Suppressor macrophage treated with lipopolysaccharide for 4 hours (primary cell): ENCODE results near the gene TMEM243.

Experiments
- DNase-seq: peaks from one replicate; pipeline ENCODE4 v3.0.0-alpha.2; 2020

TMEM243 gene

DNA sequence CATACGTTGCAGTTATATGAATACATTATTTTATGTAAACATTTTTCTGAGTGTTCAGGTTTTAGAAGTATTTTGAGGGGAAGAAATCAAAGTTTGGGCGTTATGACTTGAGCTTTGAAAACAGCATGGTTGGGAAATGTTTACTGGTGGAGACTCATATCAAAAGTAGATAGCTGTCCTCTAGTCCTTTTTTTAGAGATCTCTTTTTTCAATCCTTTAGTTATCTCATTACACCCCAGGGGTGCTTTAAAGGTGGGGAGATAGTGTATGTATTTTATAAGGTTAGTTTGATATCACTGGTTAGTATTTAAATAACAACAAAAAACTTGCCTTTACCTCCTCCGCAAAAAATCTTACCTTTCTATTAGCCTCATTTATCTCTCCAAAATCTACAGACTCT, 65.0 kb downstream of the TMEM243 start:
- DNase-seq = no peak

DNA sequence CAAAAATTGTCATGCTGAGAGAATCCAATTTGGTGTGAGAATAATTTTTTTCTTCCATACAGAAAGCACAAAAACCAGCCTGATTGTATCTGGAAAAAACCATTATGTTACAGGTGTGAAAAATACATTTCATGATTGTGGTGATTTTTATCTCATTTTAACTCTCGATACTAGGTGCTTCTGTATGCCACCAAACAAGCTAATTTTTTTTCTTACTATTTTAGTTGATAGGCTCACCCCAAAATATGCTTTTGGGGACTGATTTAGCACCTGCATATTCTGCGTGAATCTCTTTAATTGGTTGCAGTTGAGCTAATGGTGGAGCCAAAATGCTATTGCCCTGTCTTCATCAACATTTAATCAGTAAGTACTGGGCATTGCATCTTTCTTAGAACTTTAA, 65.4 kb downstream of the TMEM243 start:
- DNase-seq = no peak

DNA sequence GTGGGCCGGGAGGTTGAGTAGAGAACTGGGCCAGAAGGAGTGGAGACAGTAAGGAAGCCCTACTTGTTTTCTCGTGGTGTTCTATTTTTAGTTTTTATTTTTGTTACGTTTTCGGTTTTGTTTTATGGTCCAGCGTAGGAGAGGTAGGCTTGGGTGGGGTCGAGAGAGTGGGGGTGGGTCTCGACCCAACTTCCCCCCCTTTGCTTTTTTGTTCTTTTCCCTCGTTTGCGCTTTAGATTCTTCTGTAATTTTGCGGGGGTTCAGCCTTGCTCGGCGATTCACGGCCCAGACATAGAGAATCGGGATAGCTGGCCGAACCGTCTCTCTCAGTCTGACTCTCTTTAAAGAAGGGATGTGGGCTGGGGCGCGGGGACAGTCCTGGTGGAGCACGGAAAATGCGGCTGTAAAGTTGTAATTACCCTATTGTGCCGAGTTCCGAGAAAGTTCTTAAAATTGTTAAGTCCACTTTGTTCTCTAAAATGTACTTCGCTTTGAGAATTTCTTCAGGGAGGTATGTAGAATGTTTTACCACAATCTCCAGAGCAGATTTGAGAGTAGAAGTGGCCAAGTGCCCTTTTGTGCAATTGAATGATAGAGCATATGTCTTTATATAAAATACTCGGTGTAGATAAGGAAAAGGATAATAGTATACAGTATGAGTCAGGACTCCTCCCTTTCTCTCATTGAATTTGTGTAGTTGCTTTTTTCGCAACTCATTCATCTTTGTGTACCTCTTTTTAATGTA, 66.5 kb downstream of the TMEM243 start:
- DNase-seq = peak; percentile 39

DNA sequence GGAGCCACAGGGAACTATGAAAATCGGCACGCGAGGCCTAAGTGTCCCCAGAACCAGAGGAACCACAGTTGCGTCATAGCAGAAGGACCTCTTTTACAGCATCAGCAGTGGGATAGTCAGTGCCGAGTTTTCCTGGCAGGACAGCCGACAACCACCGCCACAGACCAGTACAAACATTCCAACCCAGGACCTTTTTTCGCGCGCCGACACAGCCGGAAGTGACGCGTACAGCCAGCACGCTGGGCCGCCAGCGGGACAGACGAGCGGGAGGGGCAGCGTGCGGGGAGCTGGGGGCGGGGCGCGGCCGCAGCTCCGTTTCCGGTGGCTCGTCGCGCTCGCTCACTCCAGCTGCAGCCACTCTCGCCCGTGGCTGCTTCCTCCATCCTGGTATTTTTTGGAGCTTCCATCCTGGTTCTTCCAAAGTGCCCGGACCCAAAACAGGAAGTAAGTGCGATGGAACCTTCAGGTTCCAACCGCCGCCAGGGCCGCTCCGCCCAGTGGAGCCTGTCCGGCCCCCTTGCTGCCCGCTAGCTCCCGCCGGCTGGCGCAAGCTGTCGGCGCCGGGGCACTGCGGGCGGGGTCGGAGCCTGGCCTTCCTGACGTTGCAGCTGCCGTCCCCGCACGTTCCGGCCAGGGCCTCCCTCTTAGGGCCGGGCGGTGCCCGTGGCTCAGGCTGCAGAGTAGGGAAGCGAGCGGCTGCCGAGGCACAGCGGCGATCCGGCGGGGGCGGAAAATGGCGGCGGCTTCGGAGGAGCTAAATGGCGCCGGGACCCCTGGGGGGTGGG, 67.2 kb downstream of the TMEM243 start, which contains the start of gene DMTF1:
TSS of gene DMTF1 (plus strand) at position 342 of the 785 bp plus-strand sequence. CDS start 12,489 bp downstream, outside the sequence.
- DNase-seq = peak; percentile 96

DNA sequence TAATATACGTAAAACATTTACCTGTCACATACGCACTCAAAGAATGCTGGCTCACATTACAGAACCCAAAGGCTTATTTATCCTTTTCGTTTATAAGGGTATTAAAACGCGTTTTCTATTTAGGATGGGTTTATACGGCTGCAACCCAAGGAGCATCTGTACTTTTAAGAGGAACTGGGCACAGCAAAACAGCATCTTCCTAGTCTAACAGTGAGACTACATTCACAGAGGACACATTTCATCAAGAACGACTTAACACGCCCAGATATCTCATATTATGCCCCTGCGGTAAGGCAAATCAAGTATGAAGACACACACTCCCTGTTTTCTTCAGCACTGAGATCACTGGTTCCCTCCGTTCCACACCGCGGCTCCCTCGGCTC, 67.8 kb downstream of the TMEM243 start:
- no peak for DNase-seq

DNA sequence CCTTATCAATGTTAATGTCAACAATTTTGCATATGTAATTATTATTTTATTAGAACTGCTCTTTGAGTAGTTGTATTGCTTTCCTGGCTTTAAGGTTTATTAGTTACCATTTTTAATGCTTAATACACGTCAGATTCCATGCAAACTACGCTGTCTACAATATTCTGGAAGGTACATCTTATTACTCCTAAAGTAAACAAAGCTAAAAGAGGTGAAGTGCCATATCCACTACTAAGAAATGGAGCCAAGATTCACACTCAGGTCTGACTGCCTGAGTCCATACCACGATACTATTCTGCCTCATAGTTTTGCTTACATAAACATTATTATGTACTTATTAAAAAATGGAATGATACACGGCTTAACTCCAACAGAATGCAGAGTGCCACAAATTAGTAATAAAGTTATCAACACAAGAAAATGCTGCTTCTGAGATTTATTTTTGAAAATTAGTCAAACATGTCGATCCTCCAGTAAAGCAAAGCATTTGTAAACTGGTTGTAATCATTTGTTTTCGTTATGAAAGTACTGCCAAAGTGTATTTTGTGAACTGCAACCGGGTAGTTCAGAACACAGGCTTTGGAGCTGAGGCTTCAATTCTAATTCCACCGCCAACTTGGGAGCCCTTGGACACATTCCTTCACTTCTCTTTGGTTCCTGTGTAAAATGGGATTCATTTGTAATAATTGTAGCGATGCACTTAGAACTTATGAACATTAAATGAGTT, 68.4 kb downstream of the TMEM243 start:
- DNase-seq = no peak

DNA sequence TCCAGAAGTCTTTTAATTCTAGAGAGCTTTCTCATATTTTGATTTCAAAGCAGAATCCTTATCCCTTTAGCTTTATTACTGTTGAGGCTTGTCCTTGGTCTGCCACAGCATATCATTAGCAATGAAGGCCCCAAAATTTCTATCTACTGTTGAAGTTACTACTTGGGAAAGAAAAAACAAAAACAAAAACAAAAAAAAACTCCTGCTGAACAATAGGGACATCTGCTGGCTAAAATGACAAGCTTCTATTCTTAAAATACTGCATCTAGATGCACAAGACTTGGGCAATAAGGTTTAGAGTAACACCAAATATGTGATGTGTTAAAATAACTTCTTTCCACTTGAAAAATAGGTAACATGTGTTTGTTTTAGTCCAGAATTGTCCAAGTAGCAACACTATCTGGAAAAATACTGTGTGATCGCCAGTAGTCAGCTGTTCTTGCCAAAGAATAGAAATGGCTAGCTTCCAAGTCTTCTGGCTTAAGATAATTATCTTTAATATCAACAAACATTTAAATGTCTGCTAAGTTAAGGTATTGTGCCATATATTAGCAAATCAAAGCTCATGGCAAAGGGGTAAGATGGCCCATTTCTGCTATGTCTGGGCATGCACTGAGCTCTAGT, 71.1 kb downstream of the TMEM243 start:
- peak; percentile 40 for DNase-seq

DNA sequence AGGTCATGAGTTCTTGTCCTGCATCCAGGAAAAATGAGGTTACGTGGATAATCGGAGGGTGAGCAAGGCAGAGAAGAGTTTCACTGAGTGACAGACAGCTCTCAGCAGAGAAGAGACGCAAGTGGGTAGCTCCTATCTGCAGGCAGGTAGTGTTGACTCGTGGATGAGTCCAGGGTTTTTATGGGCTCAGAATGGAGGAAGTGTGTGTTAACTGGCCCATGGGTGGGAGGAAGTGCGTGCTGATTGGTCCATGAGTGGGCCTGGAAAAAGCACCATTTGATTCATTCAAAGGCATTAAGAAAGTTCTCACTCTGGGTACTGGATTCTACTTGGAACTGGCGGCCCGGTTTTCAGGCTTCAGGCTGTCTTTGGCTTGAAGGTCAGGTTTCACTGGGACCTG, 72.0 kb downstream of the TMEM243 start:
- no peak for DNase-seq

DNA sequence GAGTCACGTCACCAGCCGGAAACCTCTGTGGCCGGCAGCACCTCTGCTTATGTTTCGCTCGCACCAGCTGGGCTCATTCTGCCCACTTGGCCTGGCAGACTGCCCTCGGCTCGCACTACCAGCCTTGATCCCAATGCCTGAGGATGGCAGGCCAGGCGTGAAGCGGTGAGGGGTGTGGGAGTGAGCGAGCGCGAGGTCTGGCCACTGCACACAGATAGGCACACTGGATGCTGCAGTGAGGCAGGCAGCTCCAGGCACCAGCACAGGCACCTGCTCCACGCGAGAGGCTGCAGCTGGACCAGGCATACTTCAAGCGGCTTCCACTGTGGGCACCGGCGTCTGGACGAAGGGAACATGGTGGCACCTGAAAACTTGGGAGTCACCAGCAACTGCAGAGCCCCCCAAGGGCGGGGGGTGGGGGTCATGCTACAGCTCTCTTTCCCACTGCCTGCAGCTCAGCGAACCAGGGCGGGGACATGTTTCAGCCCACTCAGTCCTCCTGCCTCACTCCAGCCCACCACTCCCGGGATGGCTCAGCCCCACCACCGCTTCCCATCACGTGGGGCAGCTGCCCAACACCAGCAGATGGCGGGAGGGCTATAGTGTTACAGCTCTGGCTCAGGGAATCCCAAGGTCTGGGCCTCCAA, 72.7 kb downstream of the TMEM243 start:
- no peak for DNase-seq
